OCI-LY1 (cell line): ENCODE measurements around the gene SLC26A2.

Source experiments
- H2AFZ ChIP-seq: fragments of 200-600 bp; sonication (generic), shearing (Covaris generic); 2 replicates; pipeline ENCODE4 v1.6.0; 2014; ENCODE audit warnings: antibody characterized with exemption, mild to moderate bottlenecking, low read length
- H3F3A ChIP-seq: fragments of 200-600 bp; sonication (generic), shearing (Covaris generic); 2 replicates; pipeline ENCODE4 v1.6.0; 2014; ENCODE audit warnings: mild to moderate bottlenecking, antibody characterized with exemption, low read length, moderate library complexity; ENCODE audit not compliant: insufficient read depth
- H3K27ac ChIP-seq: fragments of 200-600 bp; sonication (generic); 2 replicates; pipeline ENCODE4 v1.5.1; 2014; ENCODE audit warnings: low read length, mixed run types, mild to moderate bottlenecking, low read depth; ENCODE audit not compliant: poor library complexity, severe bottlenecking
- H3K27me3 ChIP-seq: fragments of 200-600 bp; sonication (generic); 2 replicates; pipeline ENCODE4 v1.6.0; 2014; ENCODE audit warnings: antibody characterized with exemption, mild to moderate bottlenecking, low read length, moderate library complexity; ENCODE audit not compliant: insufficient read depth
- H3K36me3 ChIP-seq: fragments of 200-600 bp; sonication (generic); 2 replicates; pipeline ENCODE4 v1.6.1; 2014; ENCODE audit warnings: mild to moderate bottlenecking, antibody characterized with exemption, low read length, moderate library complexity, mixed read lengths; ENCODE audit not compliant: insufficient read depth
- H3K4me1 ChIP-seq: fragments of 200-600 bp; sonication (generic); 2 replicates; pipeline ENCODE4 v1.5.1; 2014; ENCODE audit warnings: mild to moderate bottlenecking, low read length, moderate library complexity; ENCODE audit not compliant: insufficient read depth, severe bottlenecking
- H3K4me2 ChIP-seq: fragments of 200-600 bp; sonication (generic), shearing (Covaris generic); 2 replicates; pipeline ENCODE4 v1.6.1; 2014; ENCODE audit warnings: low read length
- H3K4me3 ChIP-seq: fragments of 200-600 bp; sonication (generic); 2 replicates; pipeline ENCODE4 v1.5.1; 2014; ENCODE audit warnings: low read length, low read depth, mild to moderate bottlenecking, mixed read lengths; ENCODE audit not compliant: poor library complexity, severe bottlenecking
- H3K79me2 ChIP-seq: fragments of 200-600 bp; shearing (Covaris generic); 2 replicates; pipeline ENCODE4 v1.6.1; 2016; ENCODE audit warnings: mixed run types, low read length, mixed read lengths; ENCODE audit not compliant: insufficient read depth
- H3K9ac ChIP-seq: fragments of 200-600 bp; sonication (generic), shearing (Covaris generic); 2 replicates; pipeline ENCODE4 v1.6.1; 2014; ENCODE audit warnings: mild to moderate bottlenecking, low read length, mixed read lengths
- H3K9me2 ChIP-seq: fragments of 200-600 bp; sonication (generic), shearing (Covaris generic); 2 replicates; pipeline ENCODE4 v1.6.1; 2014; ENCODE audit warnings: low read depth, mild to moderate bottlenecking, low read length, mixed read lengths
- H3K9me3 ChIP-seq: fragments of 200-600 bp; shearing (Covaris generic); 2 replicates; pipeline ENCODE4 v1.6.1; 2014; ENCODE audit warnings: low read length, mixed read lengths
- H4K20me1 ChIP-seq: fragments of 200-600 bp; sonication (generic), shearing (Covaris generic); 2 replicates; pipeline ENCODE4 v1.6.0; 2016; ENCODE audit warnings: mild to moderate bottlenecking, low read length; ENCODE audit not compliant: insufficient read depth
- CTCF ChIP-seq: fragments of 200-600 bp; sonication (generic), shearing (Covaris generic); IDR thresholded peaks from 2 replicates; pipeline ENCODE4 v1.5.1; 2017; ENCODE audit warnings: mild to moderate bottlenecking, antibody characterized with exemption, low read length, moderate library complexity, mixed read lengths
- EZH2 ChIP-seq: fragments of 200-600 bp; sonication (generic), shearing (Covaris generic); IDR thresholded peaks from 2 replicates; pipeline ENCODE4 v1.8.0; 2017; ENCODE audit warnings: borderline replicate concordance, mixed run types, mild to moderate bottlenecking, antibody characterized with exemption, low read length, moderate library complexity, mixed read lengths

Gene SLC26A2

GRCh38 chr5:149953436-149954121, 7.0 kb upstream of the SLC26A2 start:
- Histone ChIP-seq H3K27ac (no peak overlapping the region), H3K36me3 (no peaks in the 10 kb centered on the region)
- TF ChIP-seq CTCF: no peak

GRCh38 chr5:149954798-149955197, 5.8 kb upstream of the SLC26A2 start:
- H3F3A ChIP-seq: no peaks in the 10 kb centered on the region
- H3K79me2 ChIP-seq: no peaks in the 10 kb centered on the region
- H3K9me2 ChIP-seq: no peaks in the 10 kb centered on the region
- no peaks in the 10 kb centered on the region for H3K36me3 ChIP-seq
- H4K20me1 ChIP-seq: no peaks in the 10 kb centered on the region
- H3K4me3 ChIP-seq: no peak overlapping the region
- H3K4me2 ChIP-seq: no peak overlapping the region
- no peaks in the 10 kb centered on the region for H3K9me3 ChIP-seq
- no peak overlapping the region for H2AFZ ChIP-seq
- H3K27ac ChIP-seq: no peak overlapping the region
- TF ChIP-seq EZH2: no peak
- TF ChIP-seq CTCF: no peak
- no peaks in the 10 kb centered on the region for H3K27me3 ChIP-seq
- H3K4me1 ChIP-seq: peaks cover 5% of the 10 kb centered on the region
- no peak overlapping the region for H3K9ac ChIP-seq

More at GRCh38 chr5:149953436-149954121, 7.0 kb upstream of the SLC26A2 start:
- H3K27me3 ChIP-seq: no peaks in the 10 kb centered on the region
- H3K79me2 ChIP-seq: no peaks in the 10 kb centered on the region
- H3K9me2 ChIP-seq: no peaks in the 10 kb centered on the region
- no peaks in the 10 kb centered on the region for H3F3A ChIP-seq
- H3K9me3 ChIP-seq: no peaks in the 10 kb centered on the region
- no peaks in the 10 kb centered on the region for H4K20me1 ChIP-seq
- no peak overlapping the region for H3K9ac ChIP-seq
- no peak overlapping the region for H2AFZ ChIP-seq
- H3K4me2 ChIP-seq: no peak overlapping the region
- no peaks in the 10 kb centered on the region for H3K4me1 ChIP-seq
- no peak overlapping the region for H3K4me3 ChIP-seq

GRCh38 chr5:149956685-149957084, 3.9 kb upstream of the SLC26A2 start:
- Histone ChIP-seq H3K79me2 (no peaks in the 10 kb centered on the region), H3K9me3 (no peaks in the 10 kb centered on the region), H3K9ac (no peak overlapping the region), H3K4me3 (no peak overlapping the region), H3K4me1 (peaks cover 16% of the 10 kb centered on the region), H2AFZ (no peak overlapping the region), H3K27me3 (no peaks in the 10 kb centered on the region), H3F3A (no peaks in the 10 kb centered on the region), H3K36me3 (no peaks in the 10 kb centered on the region), H4K20me1 (no peaks in the 10 kb centered on the region), H3K27ac (no peak overlapping the region), H3K9me2 (no peaks in the 10 kb centered on the region), H3K4me2 (no peak overlapping the region)
- TF ChIP-seq EZH2 (no peak), CTCF (no peak)
